Bronchial epithelial cell (primary cell): ENCODE results near the gene TNFRSF1A. TPM values are rescaled to one million over a fixed set of nuclear protein-coding genes. Genes with fewer than 3 reads are reported as not detected.

Source experiments
- DNase-seq: peaks from one replicate; pipeline ENCODE4 v3.0.0-alpha.2; 2010; ENCODE audit warnings: low read depth
- FAIRE-seq: peaks from 2 replicates; lab custom pipeline; 2011; peaks lifted over from hg19 to GRCh38; lab: Jason Lieb, UNC
- H3K27me3 ChIP-seq: 2 replicates; pipeline ENCODE4 v1.5.1; 2011; ENCODE audit warnings: low read length; ENCODE audit not compliant: control insufficient read depth, insufficient read depth
- H3K36me3 ChIP-seq: 2 replicates; pipeline ENCODE4 v1.5.1; 2011; ENCODE audit warnings: low read length; ENCODE audit not compliant: control insufficient read depth, insufficient read depth
- H3K4me3 ChIP-seq: 2 replicates; pipeline ENCODE4 v1.5.1; 2011; ENCODE audit warnings: mild to moderate bottlenecking, low read depth, low read length, control low read depth
- CTCF ChIP-seq: IDR thresholded peaks from 2 replicates; pipeline ENCODE4 v1.5.1; 2011; ENCODE audit warnings: mild to moderate bottlenecking, moderate library complexity, low read length, control low read depth, inconsistent platforms; ENCODE audit not compliant: insufficient read depth, severe bottlenecking
- total RNA-seq: library from RNA; depleted of rRNA; stranded (reverse); fragments of >200 nt; gene quantifications from 2 replicates; pipeline ENCODE4 v1.2.1, GENCODE V29; 2014

TNFRSF1A gene
- total RNA-seq, 1 donor from 2014 or later, result 26.9 TPM

- FAIRE-seq (no peak), DNase-seq (no peak)
- Histone ChIP-seq H3K4me3 (no peak overlapping the region), H3K27me3 (no peaks in the 10 kb centered on the region), H3K36me3 (peaks cover 4% of the 10 kb centered on the region)
- peak; percentile 34 for TF ChIP-seq CTCF
Observed at GRCh38 chr12:6355491-6356373, 13.9 kb upstream of the TNFRSF1A start.

- no peak overlapping the region for H3K4me3 ChIP-seq
- no peak for TF ChIP-seq CTCF
- no peak for FAIRE-seq
- peaks cover 4% of the 10 kb centered on the region for H3K36me3 ChIP-seq
- DNase-seq, result no peak
- H3K27me3 ChIP-seq, result no peaks in the 10 kb centered on the region
Observed at GRCh38 chr12:6354495-6355393, 12.9 kb upstream of the TNFRSF1A start.

GRCh38 chr12:6352193-6353173, 10.6 kb upstream of the TNFRSF1A start:
- no peak for DNase-seq
- TF ChIP-seq CTCF, result no peak
- Histone ChIP-seq H3K36me3 (peaks cover 9% of the 10 kb centered on the region), H3K4me3 (no peak overlapping the region), H3K27me3 (no peaks in the 10 kb centered on the region)
- FAIRE-seq, result no peak

- Histone ChIP-seq H3K27me3 (no peaks in the 10 kb centered on the region), H3K36me3 (peaks cover 9% of the 10 kb centered on the region), H3K4me3 (no peak overlapping the region)
- DNase-seq, result no peak
- TF ChIP-seq CTCF, result no peak
- FAIRE-seq, result no peak
Observed at GRCh38 chr12:6351622-6352021, 9.7 kb upstream of the TNFRSF1A start.
